Nephron progenitor cell (in vitro differentiated cells): ENCODE measurements around the gene ZNF429.

ENCODE experiments used
- DNase-seq: peaks from one replicate; pipeline ENCODE4 v3.0.0; 2021
- H3K27ac Mint-ChIP-seq: 2 replicates; pipeline ENCODE4 v1.8.0; 2021; ENCODE audit warnings: mild to moderate bottlenecking, moderate library complexity, mixed read lengths
- H3K27me3 Mint-ChIP-seq: 2 replicates; pipeline ENCODE4 v1.8.0; 2021; ENCODE audit warnings: mild to moderate bottlenecking, low read depth, mixed read lengths; ENCODE audit not compliant: poor library complexity
- H3K36me3 Mint-ChIP-seq: 2 replicates; pipeline ENCODE4 v1.8.0; 2021; ENCODE audit warnings: low read depth, mixed read lengths
- H3K4me1 Mint-ChIP-seq: 2 replicates; pipeline ENCODE4 v1.8.0; 2021; ENCODE audit warnings: mixed read lengths
- H3K4me3 Mint-ChIP-seq: 2 replicates; pipeline ENCODE4 v1.8.0; 2021; ENCODE audit warnings: mild to moderate bottlenecking, moderate library complexity, mixed read lengths
- H3K9me3 Mint-ChIP-seq: 2 replicates; pipeline ENCODE4 v1.8.0; 2021; ENCODE audit warnings: mild to moderate bottlenecking, moderate library complexity, mixed read lengths
- TF ChIP-seq, protein P1 (sequence below): fragments of 200-600 bp; sonication (generic); IDR thresholded peaks from 2 replicates; pipeline ENCODE4 v1.5.0; 2021; ENCODE audit warnings: antibody characterized with exemption

ZNF429 gene

DNA sequence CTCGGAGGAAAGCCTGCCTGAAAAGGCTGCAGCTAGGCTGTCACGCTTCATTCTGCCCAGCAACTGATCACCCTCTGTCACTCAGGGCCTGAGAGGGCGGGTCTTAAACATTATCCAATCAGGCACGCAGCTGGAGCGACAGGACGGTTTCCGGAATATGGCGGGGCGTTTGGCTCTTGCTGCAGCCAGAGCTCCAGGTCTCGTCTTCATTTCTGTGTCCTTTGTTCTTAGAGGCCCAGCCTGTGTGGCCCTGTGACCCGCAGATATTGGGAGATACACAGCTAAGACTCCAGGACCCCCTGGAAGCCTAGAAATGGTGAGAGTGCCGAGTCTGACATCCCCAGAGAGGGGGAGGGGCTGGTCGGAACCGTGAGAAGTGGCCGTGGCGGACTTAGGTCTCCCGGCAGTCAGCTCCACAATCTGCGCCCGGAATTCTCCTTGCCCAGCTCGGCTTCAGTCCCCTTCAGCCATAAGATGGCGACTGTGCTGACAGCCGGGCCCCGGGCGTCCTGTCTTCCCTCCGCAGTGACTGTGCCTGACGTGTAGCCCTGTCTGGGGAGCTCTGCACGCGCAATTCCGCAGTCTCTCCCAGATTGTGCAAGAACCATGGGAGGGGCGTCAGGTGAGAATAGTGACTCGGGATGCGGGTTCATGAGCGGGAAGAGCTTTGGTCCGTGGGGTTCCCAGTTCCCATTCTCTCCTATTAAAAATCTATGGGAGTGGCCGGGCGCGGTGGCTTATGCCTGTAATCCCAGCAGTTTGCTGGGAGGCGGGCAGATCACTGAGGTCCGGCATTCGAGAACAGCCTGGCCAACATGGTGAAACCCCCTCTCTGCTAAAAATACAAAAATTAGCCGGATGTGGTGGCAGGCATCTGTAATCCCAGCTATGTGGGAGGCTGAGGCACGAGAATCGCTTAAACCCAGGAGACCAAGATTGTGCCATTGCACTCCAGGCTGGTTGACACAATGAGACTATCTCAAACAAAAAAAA, at the start of gene ZNF429:
TSS of gene ZNF429 (plus strand) at position 144 of the 993 bp plus-strand sequence. CDS start at position 314, 170 bp downstream.
- peaks cover 70% of the 10 kb centered on the region for H3K36me3 Mint-ChIP-seq
- H3K27me3 Mint-ChIP-seq = no peaks in the 10 kb centered on the region
- peaks cover 62% of the 10 kb centered on the region for H3K9me3 Mint-ChIP-seq
- TF ChIP-seq, protein P1, sequence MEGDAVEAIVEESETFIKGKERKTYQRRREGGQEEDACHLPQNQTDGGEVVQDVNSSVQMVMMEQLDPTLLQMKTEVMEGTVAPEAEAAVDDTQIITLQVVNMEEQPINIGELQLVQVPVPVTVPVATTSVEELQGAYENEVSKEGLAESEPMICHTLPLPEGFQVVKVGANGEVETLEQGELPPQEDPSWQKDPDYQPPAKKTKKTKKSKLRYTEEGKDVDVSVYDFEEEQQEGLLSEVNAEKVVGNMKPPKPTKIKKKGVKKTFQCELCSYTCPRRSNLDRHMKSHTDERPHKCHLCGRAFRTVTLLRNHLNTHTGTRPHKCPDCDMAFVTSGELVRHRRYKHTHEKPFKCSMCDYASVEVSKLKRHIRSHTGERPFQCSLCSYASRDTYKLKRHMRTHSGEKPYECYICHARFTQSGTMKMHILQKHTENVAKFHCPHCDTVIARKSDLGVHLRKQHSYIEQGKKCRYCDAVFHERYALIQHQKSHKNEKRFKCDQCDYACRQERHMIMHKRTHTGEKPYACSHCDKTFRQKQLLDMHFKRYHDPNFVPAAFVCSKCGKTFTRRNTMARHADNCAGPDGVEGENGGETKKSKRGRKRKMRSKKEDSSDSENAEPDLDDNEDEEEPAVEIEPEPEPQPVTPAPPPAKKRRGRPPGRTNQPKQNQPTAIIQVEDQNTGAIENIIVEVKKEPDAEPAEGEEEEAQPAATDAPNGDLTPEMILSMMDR = no peak
- H3K27ac Mint-ChIP-seq = peak within 1 kb of the TSS; percentile 100
- DNase-seq = peak; percentile 85
- peak within 1 kb of the TSS; percentile 100 for H3K4me3 Mint-ChIP-seq
- peaks cover 25% of the 10 kb centered on the region for H3K4me1 Mint-ChIP-seq

GRCh38 chr19:21460686-21461085, 44.7 kb upstream of the ZNF429 start:
- H3K4me1 Mint-ChIP-seq = peaks cover 5% of the 10 kb centered on the region
- no peak for DNase-seq
- peaks cover 12% of the 10 kb centered on the region for H3K27me3 Mint-ChIP-seq
- H3K4me3 Mint-ChIP-seq = peak overlapping the region; percentile 20
- peaks cover 82% of the 10 kb centered on the region for H3K36me3 Mint-ChIP-seq
- H3K9me3 Mint-ChIP-seq = peaks cover 86% of the 10 kb centered on the region
- no peak overlapping the region for H3K27ac Mint-ChIP-seq
- TF ChIP-seq, protein P1 = no peak

GRCh38 chr19:21462540-21462939, 42.9 kb upstream of the ZNF429 start:
- Mint-ChIP-seq H3K27ac (no peak overlapping the region), H3K4me3 (peak overlapping the region; percentile 78), H3K27me3 (peaks cover 12% of the 10 kb centered on the region), H3K36me3 (peaks cover 64% of the 10 kb centered on the region), H3K4me1 (peaks cover 5% of the 10 kb centered on the region), H3K9me3 (peaks cover 71% of the 10 kb centered on the region)
- DNase-seq = no peak
- TF ChIP-seq, protein P1 = no peak

DNA sequence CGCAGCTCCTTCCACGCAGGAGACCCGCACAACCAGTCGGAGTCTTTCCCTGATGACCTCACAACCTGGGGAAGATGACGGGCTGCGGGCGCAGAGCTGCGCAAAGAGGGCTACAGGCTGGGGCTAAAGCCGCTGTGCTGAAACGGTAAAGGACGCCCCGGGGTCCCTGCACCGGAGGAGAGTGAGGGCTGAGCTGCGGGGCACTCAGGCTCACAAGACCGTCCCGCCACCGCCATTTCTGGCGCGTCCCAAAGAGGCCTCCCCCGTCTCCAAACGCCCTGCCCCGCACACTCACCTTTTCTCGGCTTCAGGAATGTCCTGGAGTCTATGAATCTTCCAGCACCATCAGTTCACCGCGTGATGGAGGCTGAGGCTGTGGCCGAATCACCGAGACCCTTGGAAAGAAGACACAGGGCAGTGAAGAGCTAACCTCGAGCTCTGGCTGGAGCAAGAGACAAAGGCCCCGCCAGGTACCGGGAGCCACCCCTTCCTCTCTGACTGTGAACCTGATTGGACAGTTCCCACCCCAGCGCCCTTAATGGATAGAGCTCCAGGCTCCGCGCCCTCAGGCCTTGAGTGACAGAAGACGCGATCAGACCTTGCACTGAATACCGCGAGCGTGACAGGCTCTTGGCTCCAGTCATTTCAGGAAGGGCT, 41.8 kb upstream of the ZNF429 start:
- H3K36me3 Mint-ChIP-seq = peaks cover 54% of the 10 kb centered on the region
- TF ChIP-seq, protein P1 = no peak
- H3K27me3 Mint-ChIP-seq = peaks cover 12% of the 10 kb centered on the region
- peak overlapping the region; percentile 99 for H3K27ac Mint-ChIP-seq
- peaks cover 5% of the 10 kb centered on the region for H3K4me1 Mint-ChIP-seq
- peak; percentile 63 for DNase-seq
- H3K9me3 Mint-ChIP-seq = peaks cover 61% of the 10 kb centered on the region
- H3K4me3 Mint-ChIP-seq = peak overlapping the region; percentile 99

- no peak overlapping the region for H3K27ac Mint-ChIP-seq
- H3K27me3 Mint-ChIP-seq = peaks cover 13% of the 10 kb centered on the region
- peaks cover 5% of the 10 kb centered on the region for H3K4me1 Mint-ChIP-seq
- no peak for DNase-seq
- peaks cover 45% of the 10 kb centered on the region for H3K9me3 Mint-ChIP-seq
- TF ChIP-seq, protein P1 = no peak
- H3K4me3 Mint-ChIP-seq = no peak overlapping the region
- H3K36me3 Mint-ChIP-seq = peaks cover 27% of the 10 kb centered on the region
These were observed 38.8 kb upstream of the ZNF429 start for GRCh38 chr19:21466627-21467026.
